SK-N-MC (cell line): ENCODE results near the gene CRYGC.
"Not testable (repeated sequence)": the region's sequence is repeated elsewhere in the genome, so short reads cannot be mapped to it uniquely, and the experiment has no call there.

Experiments used
- DNase-seq: peaks from one replicate; pipeline ENCODE4 v3.0.0-alpha.2; 2011; ENCODE audit warnings: low read depth, low spot score
- H3K27ac ChIP-seq: fragments of 200-600 bp; sonication (generic); 2 replicates; pipeline ENCODE4 v1.5.1; 2016; ENCODE audit warnings: mixed run types
- H3K36me3 ChIP-seq: fragments of 200-600 bp; sonication (generic); 2 replicates; pipeline ENCODE4 v1.6.1; 2017; ENCODE audit warnings: antibody characterized with exemption, low read length, mixed read lengths; ENCODE audit not compliant: insufficient read depth
- H3K4me3 ChIP-seq: fragments of 200-600 bp; sonication (generic); 2 replicates; pipeline ENCODE4 v1.5.1; 2016
- H3K9ac ChIP-seq: fragments of 200-600 bp; sonication (generic); 2 replicates; pipeline ENCODE4 v1.8.0; 2017; ENCODE audit warnings: mixed run types, mixed read lengths; ENCODE audit not compliant: insufficient read length
- H3K9me3 ChIP-seq: fragments of 200-600 bp; sonication (generic); 2 replicates; pipeline ENCODE4 v1.6.1; 2017; ENCODE audit warnings: low read depth, mild to moderate bottlenecking, antibody characterized with exemption, low read length, moderate library complexity, mixed read lengths
- EZH2 ChIP-seq: fragments of 200-600 bp; sonication (generic); IDR thresholded peaks from one replicate; pipeline ENCODE4 v1.6.1; 2017; ENCODE audit warnings: antibody characterized with exemption
- FOXP2 ChIP-seq: optimal IDR thresholded peaks from 2 replicates; pipeline ENCODE3; 2011; ENCODE audit warnings: mild to moderate bottlenecking, moderate library complexity; ENCODE audit not compliant: insufficient read depth; ENCODE audit errors: extremely low read length, control extremely low read depth
- POLR2AphosphoS5 ChIP-seq: IDR thresholded peaks from 2 replicates; pipeline ENCODE4 v1.6.1; 2012; ENCODE audit warnings: mild to moderate bottlenecking, low read depth, low read length, borderline replicate concordance

Gene CRYGC

GRCh38 chr2:208142240-208142924 lies 12.8 kb upstream of the CRYGC start:
- Histone ChIP-seq H3K9ac (no peak overlapping the region), H3K4me3 (no peak overlapping the region), H3K27ac (no peak overlapping the region), H3K36me3 (no peaks in the 10 kb centered on the region), H3K9me3 (no peaks in the 10 kb centered on the region)
- TF ChIP-seq POLR2AphosphoS5: no peak; the same call in 1 of the 2 replicates
- TF ChIP-seq FOXP2: no peak
- TF ChIP-seq EZH2: no peak
- DNase-seq: peak; percentile 35

GRCh38 chr2:208139447-208139846 lies 9.8 kb upstream of the CRYGC start:
- DNase-seq: no peak
- Histone ChIP-seq H3K9me3 (no peaks in the 10 kb centered on the region), H3K9ac (no peak overlapping the region), H3K36me3 (no peaks in the 10 kb centered on the region), H3K27ac (no peak overlapping the region), H3K4me3 (no peak overlapping the region)
- TF ChIP-seq EZH2: no peak
- no peak for TF ChIP-seq POLR2AphosphoS5
- no peak for TF ChIP-seq FOXP2

DNA sequence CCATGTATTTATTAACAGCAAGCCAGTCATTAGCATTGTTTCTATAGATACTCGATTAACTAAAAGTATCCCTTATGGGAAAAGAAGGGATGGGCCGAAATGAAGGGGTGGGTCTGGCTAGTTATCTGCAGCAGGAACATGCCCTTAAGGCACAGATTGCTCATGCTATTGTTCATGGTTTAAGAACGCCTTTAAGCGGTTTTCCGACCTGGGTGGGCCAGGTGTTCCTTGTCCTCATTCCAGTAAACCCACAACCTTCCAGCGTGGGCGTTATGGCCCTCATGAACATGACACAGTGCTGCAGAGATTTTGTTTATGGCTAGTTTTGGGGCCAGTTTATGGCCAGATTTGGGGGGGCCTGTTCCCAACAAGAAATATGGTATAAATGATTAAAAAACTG lies 8.7 kb upstream of the CRYGC start:
- not testable (repeated sequence) for H3K4me3 ChIP-seq, H3K9ac ChIP-seq, H3K27ac ChIP-seq, DNase-seq, H3K9me3 ChIP-seq, H3K36me3 ChIP-seq

DNA sequence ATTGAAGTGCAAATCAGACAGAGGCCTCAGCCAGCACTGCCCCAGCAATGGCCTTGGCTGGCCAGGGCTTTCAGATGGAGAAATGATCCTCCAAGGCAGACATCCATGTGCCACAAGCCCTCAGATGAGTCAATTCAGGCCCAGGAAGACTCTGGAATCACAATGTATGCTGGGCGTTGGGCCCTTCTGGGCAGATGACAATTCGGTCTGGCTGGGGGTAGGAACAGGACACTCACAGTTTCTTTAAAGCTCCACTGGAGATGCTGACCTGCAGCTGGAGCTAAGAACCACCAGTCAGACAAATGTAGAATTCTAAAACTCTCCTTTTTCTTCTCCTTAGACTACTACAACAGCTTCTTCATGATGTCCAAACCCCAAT lies 7.1 kb upstream of the CRYGC start:
- no peak overlapping the region for H3K9ac ChIP-seq
- H3K36me3 ChIP-seq: no peaks in the 10 kb centered on the region
- DNase-seq: no peak
- no peak overlapping the region for H3K4me3 ChIP-seq
- no peak overlapping the region for H3K27ac ChIP-seq
- TF ChIP-seq EZH2 (no peak), POLR2AphosphoS5 (no peak), FOXP2 (no peak)
- no peaks in the 10 kb centered on the region for H3K9me3 ChIP-seq

DNA sequence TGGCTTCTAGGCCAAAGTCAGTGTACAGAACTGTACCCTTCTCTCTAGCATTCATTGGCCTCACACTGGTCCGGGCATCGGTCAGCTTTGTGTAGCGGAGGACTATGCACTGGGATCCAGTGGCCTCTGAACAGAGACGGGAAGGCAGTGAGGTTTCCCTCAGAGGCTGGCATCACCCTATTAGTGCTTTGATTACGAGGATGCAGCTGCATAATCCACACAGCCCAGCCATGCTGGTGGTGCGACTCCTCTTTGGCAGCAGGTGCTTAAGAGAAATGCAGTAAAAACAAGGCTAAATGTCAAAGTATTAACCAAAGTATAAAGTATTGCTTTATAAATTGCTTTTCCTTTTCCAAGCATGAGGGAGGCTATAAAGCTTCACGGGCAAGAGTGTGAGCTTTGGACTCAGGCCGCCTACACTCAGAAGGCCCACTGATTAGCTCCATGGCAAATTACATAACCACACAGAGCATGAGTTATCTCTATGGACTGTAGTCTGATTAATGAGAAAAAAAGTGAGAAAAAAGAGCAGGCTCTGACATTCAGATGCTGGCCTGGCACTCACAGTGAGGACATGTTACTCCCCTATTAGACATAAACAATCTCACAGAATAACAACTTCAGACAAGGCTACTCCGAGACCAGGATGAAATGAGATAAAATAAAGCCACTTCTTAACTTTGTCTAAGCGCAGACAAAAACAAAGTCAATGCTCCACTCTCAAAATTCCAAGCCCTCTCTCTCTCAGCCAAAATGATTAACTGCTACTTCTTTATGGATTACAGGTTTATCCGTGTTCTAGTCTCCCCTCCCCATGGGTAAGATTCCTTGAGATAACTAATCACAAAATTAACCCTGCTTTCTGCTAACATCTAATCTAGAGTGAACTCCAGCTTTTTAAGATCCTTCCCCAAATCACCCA lies 6.4 kb upstream of the CRYGC start:
- no peak for DNase-seq
- Histone ChIP-seq H3K4me3 (no peak overlapping the region), H3K27ac (no peak overlapping the region), H3K9me3 (no peaks in the 10 kb centered on the region), H3K9ac (no peak overlapping the region), H3K36me3 (no peaks in the 10 kb centered on the region)
- no peak for TF ChIP-seq EZH2
- TF ChIP-seq FOXP2: no peak
- no peak for TF ChIP-seq POLR2AphosphoS5

- H3K27ac ChIP-seq: no peak overlapping the region
- no peak for DNase-seq
- H3K36me3 ChIP-seq: no peaks in the 10 kb centered on the region
- H3K9me3 ChIP-seq: no peaks in the 10 kb centered on the region
- no peak overlapping the region for H3K4me3 ChIP-seq
- TF ChIP-seq EZH2: no peak
- no peak for TF ChIP-seq FOXP2
- no peak for TF ChIP-seq POLR2AphosphoS5
- no peak overlapping the region for H3K9ac ChIP-seq
Measured at GRCh38 chr2:208134928-208135586, 5.4 kb upstream of the CRYGC start.

DNA sequence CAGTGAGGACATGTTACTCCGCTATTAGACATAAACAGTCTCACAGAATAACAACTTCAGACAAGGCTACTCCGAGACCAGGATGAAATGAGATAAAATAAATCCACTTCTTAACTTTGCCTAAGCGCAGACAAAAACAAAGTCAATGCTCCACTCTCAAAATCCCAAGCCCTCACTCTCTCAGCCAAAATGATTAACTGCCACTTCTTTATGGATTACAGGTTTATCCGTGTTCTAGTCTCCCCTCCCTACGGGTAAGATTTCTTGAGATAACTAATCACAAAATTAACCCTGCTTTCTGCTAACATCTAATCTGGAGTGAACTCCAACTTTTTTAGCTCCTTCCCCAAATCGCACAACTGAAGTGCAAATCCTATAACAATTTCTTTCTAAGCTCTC lies 1.1 kb upstream of the CRYGC start:
- no peak overlapping the region for H3K4me3 ChIP-seq
- no peaks in the 10 kb centered on the region for H3K9me3 ChIP-seq
- H3K27ac ChIP-seq: no peak overlapping the region
- TF ChIP-seq POLR2AphosphoS5: no peak
- no peak for TF ChIP-seq EZH2
- no peak for TF ChIP-seq FOXP2
- no peaks in the 10 kb centered on the region for H3K36me3 ChIP-seq
- no peak for DNase-seq
- H3K9ac ChIP-seq: no peak overlapping the region

DNA sequence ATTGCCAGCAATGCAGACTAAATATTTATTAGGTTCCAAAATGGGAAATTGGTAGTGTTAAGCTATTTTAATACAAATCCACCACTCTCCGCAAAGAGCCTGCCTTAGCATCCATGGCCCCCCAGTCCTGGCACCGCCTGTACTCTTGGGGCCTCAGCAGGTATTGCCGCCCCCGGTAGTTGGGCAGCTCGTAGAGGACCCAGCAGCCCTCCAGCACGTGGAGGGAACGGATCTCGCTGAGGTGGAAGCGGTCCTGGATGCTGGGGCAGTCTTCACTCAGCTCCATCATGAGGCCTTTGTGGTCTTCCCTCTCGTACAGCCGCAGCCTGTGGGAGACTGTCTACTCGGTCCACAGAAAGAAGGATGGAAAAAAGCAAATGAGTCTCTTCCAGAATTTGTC lies 1.5 kb downstream of the CRYGC start:
- H3K36me3 ChIP-seq: no peaks in the 10 kb centered on the region
- H3K27ac ChIP-seq: no peak overlapping the region
- no peaks in the 10 kb centered on the region for H3K9me3 ChIP-seq
- no peak overlapping the region for H3K4me3 ChIP-seq
- no peak for TF ChIP-seq POLR2AphosphoS5
- no peak for TF ChIP-seq EZH2
- no peak for TF ChIP-seq FOXP2
- DNase-seq: no peak
- no peak overlapping the region for H3K9ac ChIP-seq
